Lower lobe of right lung (tissue), 2 donors: Measurements from ENCODE around the gene PTPA. TPM values are rescaled to one million over a fixed set of nuclear protein-coding genes. Genes with fewer than 3 reads are reported as not detected.
"Not testable (repeated sequence)": the region's sequence is repeated elsewhere in the genome, so short reads cannot be mapped to it uniquely, and the experiment has no call there.

Source experiments
- ATAC-seq, 2 donors: fragments of 200-7000 bp; cut with Tn5 transposase; one replicate each; pipeline ENCODE4 v1.9.1; 2020 to 2022; ENCODE audit warnings: mild to moderate bottlenecking in 2 of 2, moderate library complexity in 2 of 2
- DNase-seq: peaks from one replicate; pipeline ENCODE4 v3.0.0-alpha.2; 2020
- H3K27ac ChIP-seq: fragments of 200-600 bp; one replicate; pipeline ENCODE4 v1.8.0; 2022
- H3K27me3 ChIP-seq: fragments of 200-600 bp; one replicate; pipeline ENCODE4 v1.8.0; 2022; ENCODE audit warnings: low read depth
- H3K36me3 ChIP-seq: fragments of 200-600 bp; one replicate; pipeline ENCODE4 v1.8.0; 2022; ENCODE audit warnings: mild to moderate bottlenecking
- H3K4me1 ChIP-seq: fragments of 200-600 bp; one replicate; pipeline ENCODE4 v1.8.0; 2022
- H3K4me3 ChIP-seq: fragments of 200-600 bp; one replicate; pipeline ENCODE4 v1.8.0; 2022; ENCODE audit warnings: mild to moderate bottlenecking
- H3K9me3 ChIP-seq: fragments of 200-600 bp; one replicate; pipeline ENCODE4 v1.8.0; 2022
- CTCF ChIP-seq: fragments of 200-600 bp; IDR thresholded peaks from one replicate; pipeline ENCODE4 v1.8.0; 2022; ENCODE audit warnings: antibody characterized with exemption, mild to moderate bottlenecking
- intact Hi-C: fragments of 100-400 bp; cut with DNase I; formaldehyde crosslinking; loops from one replicate; pipeline ENCODE4 v1.11.0; 2022
- total RNA-seq: library from RNA; stranded (reverse); fragmentation: NEBNext Ultra II Directional; extraction: Animal tissue kit (Norgen Biotek cat#: 25700); gene quantifications from one replicate; pipeline ENCODE4 v1.2.1, GENCODE V29; 2021
- donor health status: DM: no; HTN: yes; CAD: no; lungs with severe emphysema.

The PTPA gene
- total RNA-seq, 1 donor from 2014 or later = 100 TPM

GRCh38 chr9:129185991-129186390, 74.8 kb downstream of the PTPA start:
- Histone ChIP-seq H3K4me3 (no peak overlapping the region), H3K9me3 (no peaks in the 10 kb centered on the region), H3K27ac (no peak overlapping the region), H3K4me1 (no peaks in the 10 kb centered on the region), H3K27me3 (no peaks in the 10 kb centered on the region), H3K36me3 (no peaks in the 10 kb centered on the region)
- no peak for TF ChIP-seq CTCF
- ATAC-seq (no peak), DNase-seq (no peak)
- intact Hi-C loops = no loop called here

GRCh38 chr9:129187042-129187441, 75.8 kb downstream of the PTPA start:
- Histone ChIP-seq H3K4me3 (no peak overlapping the region), H3K27me3 (no peaks in the 10 kb centered on the region), H3K4me1 (no peaks in the 10 kb centered on the region), H3K36me3 (no peaks in the 10 kb centered on the region), H3K27ac (no peak overlapping the region), H3K9me3 (peaks cover 1% of the 10 kb centered on the region)
- no peak for TF ChIP-seq CTCF
- DNase-seq (no peak), ATAC-seq (no peak)
- intact Hi-C loops = no loop called here

DNA sequence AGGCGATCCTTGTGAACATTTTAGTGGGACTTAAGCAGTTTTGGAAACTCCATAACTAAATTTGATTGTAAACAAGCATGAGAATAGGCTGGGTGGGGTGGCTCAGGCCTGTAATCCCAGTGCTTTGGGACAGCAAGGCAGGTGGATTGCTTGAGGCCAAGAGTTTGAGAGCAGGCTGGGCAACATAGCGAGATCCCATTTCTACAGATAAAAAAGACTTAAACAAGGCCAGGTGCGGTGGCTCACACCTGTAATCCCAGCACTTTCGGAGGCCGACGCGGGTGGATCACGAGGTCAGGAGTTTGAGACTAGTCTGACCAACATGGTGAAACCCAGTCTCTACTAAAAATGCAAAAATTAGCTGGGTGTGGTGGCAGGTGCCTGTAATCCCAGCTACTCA, 78.8 kb downstream of the PTPA start:
- H3K27ac ChIP-seq, H3K4me1 ChIP-seq, ATAC-seq, H3K27me3 ChIP-seq, H3K36me3 ChIP-seq, DNase-seq, intact Hi-C loops, H3K9me3 ChIP-seq, H3K4me3 ChIP-seq: not testable (repeated sequence)

- intact Hi-C loops = no loop called here
- no peak for TF ChIP-seq CTCF
- Histone ChIP-seq H3K27me3 (peaks cover 7% of the 10 kb centered on the region), H3K9me3 (peaks cover 7% of the 10 kb centered on the region), H3K27ac (no peak overlapping the region), H3K36me3 (no peaks in the 10 kb centered on the region), H3K4me3 (no peak overlapping the region), H3K4me1 (no peaks in the 10 kb centered on the region)
- no peak for DNase-seq
- no peak for ATAC-seq
Measured at GRCh38 chr9:129191234-129191633, 80.0 kb downstream of the PTPA start.

GRCh38 chr9:129193655-129194054, 82.4 kb downstream of the PTPA start:
- Histone ChIP-seq H3K27me3 (peaks cover 7% of the 10 kb centered on the region), H3K27ac (no peak overlapping the region), H3K4me1 (no peaks in the 10 kb centered on the region), H3K36me3 (no peaks in the 10 kb centered on the region), H3K4me3 (no peak overlapping the region), H3K9me3 (peaks cover 7% of the 10 kb centered on the region)
- intact Hi-C loops = no loop called here
- DNase-seq = no peak
- ATAC-seq = no peak
- TF ChIP-seq CTCF = no peak

GRCh38 chr9:129194221-129194620, 83.0 kb downstream of the PTPA start:
- H3K36me3 ChIP-seq = no peaks in the 10 kb centered on the region
- no peak for TF ChIP-seq CTCF
- DNase-seq (no peak), ATAC-seq (no peak)
- no peak overlapping the region for H3K4me3 ChIP-seq
- H3K27me3 ChIP-seq = peaks cover 7% of the 10 kb centered on the region
- intact Hi-C loops = no loop called here
- no peak overlapping the region for H3K27ac ChIP-seq
- H3K9me3 ChIP-seq = peaks cover 7% of the 10 kb centered on the region
- no peaks in the 10 kb centered on the region for H3K4me1 ChIP-seq
